Ishikawa (cell line): ENCODE results near the gene VPS51.

Source experiments
- CEBPB ChIP-seq: IDR thresholded peaks from 2 replicates; pipeline ENCODE4 v1.6.1; 2012
- CREB1 ChIP-seq: IDR thresholded peaks from 2 replicates; pipeline ENCODE4 v1.6.1; 2012; ENCODE audit warnings: low read depth
- EP300 ChIP-seq: IDR thresholded peaks from 2 replicates; pipeline ENCODE4 v1.6.1; 2012; ENCODE audit warnings: borderline replicate concordance
- FOXM1 ChIP-seq: IDR thresholded peaks from 2 replicates; pipeline ENCODE4 v1.6.1; 2012; ENCODE audit warnings: low read depth, borderline replicate concordance
- MAX ChIP-seq: IDR thresholded peaks from 2 replicates; pipeline ENCODE4 v1.6.1; 2012
- NFIC ChIP-seq: IDR thresholded peaks from 2 replicates; pipeline ENCODE4 v1.6.1; 2012
- REST ChIP-seq: IDR thresholded peaks from 2 replicates; pipeline ENCODE4 v1.6.1; 2012; ENCODE audit warnings: low read depth, mild to moderate bottlenecking
- TAF1 ChIP-seq: IDR thresholded peaks from 2 replicates; pipeline ENCODE4 v1.6.1; 2012; ENCODE audit warnings: low read depth, mild to moderate bottlenecking
- TCF12 ChIP-seq: IDR thresholded peaks from 2 replicates; pipeline ENCODE4 v1.6.1; 2012; ENCODE audit warnings: low read depth
- USF1 ChIP-seq: IDR thresholded peaks from 2 replicates; pipeline ENCODE4 v1.6.1; 2012
- YY1 ChIP-seq: IDR thresholded peaks from 2 replicates; pipeline ENCODE4 v1.6.1; 2012; ENCODE audit warnings: low read depth
- ZBTB7A ChIP-seq: IDR thresholded peaks from 2 replicates; pipeline ENCODE4 v1.6.1; 2012; ENCODE audit warnings: low read depth

- TF ChIP-seq NFIC, result no peak
- no peak; the same call in none of the 2 replicates for TF ChIP-seq YY1
- TF ChIP-seq EP300, result no peak
- peak; percentile 60; the same call in 1 of the 2 replicates for TF ChIP-seq MAX
- no peak for TF ChIP-seq CREB1
- no peak for TF ChIP-seq USF1
- TF ChIP-seq FOXM1, result no peak
- TF ChIP-seq TCF12, result 0 out of 2 replicates have a peak, but pooled peaks have one; percentile 16
- no peak for TF ChIP-seq CEBPB
- no peak for TF ChIP-seq REST
- peak; percentile 89; the same call in 1 of the 2 replicates for TF ChIP-seq ZBTB7A
- no peak; the same call in 1 of the 2 replicates for TF ChIP-seq TAF1
These were observed 16.7 kb downstream of the VPS51 start for GRCh38 chr11:65112546-65113360.
